Mesenchymal stem cell (in vitro differentiated cells and primary cell): ENCODE results near the gene CFB.
"Not testable (repeated sequence)": the region's sequence is repeated elsewhere in the genome, so short reads cannot be mapped to it uniquely, and the experiment has no call there.

Experiments used
- DNase-seq: peaks from one replicate; pipeline ENCODE4 v3.0.0-alpha.2; 2013
- H2AFZ ChIP-seq: one replicate; pipeline ENCODE4 v1.6.1; 2013; ENCODE audit warnings: low read depth, mild to moderate bottlenecking, control low read depth, inconsistent platforms, low read length, moderate library complexity
- H2AK5ac ChIP-seq: 2 replicates; pipeline ENCODE4 v1.6.1; 2013; ENCODE audit warnings: low read length, moderate library complexity, mild to moderate bottlenecking, inconsistent platforms; ENCODE audit not compliant: severe bottlenecking
- H2BK120ac ChIP-seq: one replicate; pipeline ENCODE4 v1.6.1; 2013; ENCODE audit warnings: low read depth, mild to moderate bottlenecking, inconsistent platforms, low read length, moderate library complexity
- H2BK12ac ChIP-seq, 2 experiments: one replicate each; pipeline ENCODE4 v1.6.1; 2013; ENCODE audit warnings: inconsistent platforms in 2 of 2, low read length in 2 of 2, mild to moderate bottlenecking in 2 of 2, moderate library complexity in 2 of 2, control low read depth in 1 of 2
- H2BK15ac ChIP-seq: one replicate; pipeline ENCODE4 v1.6.1; 2013; ENCODE audit warnings: mild to moderate bottlenecking, low read depth, inconsistent platforms; ENCODE audit not compliant: poor library complexity, severe bottlenecking
- H2BK5ac ChIP-seq: 2 replicates; pipeline ENCODE4 v1.6.1; 2013; ENCODE audit warnings: low read depth, mild to moderate bottlenecking, low read length, control low read depth, inconsistent platforms; ENCODE audit not compliant: poor library complexity, severe bottlenecking
- H3K14ac ChIP-seq, 2 experiments: one replicate each; pipeline ENCODE4 v1.6.1; 2013; ENCODE audit warnings: inconsistent platforms in 2 of 2, low read length in 2 of 2, control low read depth in 1 of 2, mild to moderate bottlenecking in 1 of 2, moderate library complexity in 1 of 2
- H3K18ac ChIP-seq, 2 experiments: one replicate each; pipeline ENCODE4 v1.6.1; 2013; ENCODE audit warnings: inconsistent platforms in 2 of 2, low read length in 2 of 2, control low read depth in 1 of 2, low read depth in 1 of 2, mild to moderate bottlenecking in 1 of 2
- H3K23ac ChIP-seq, 2 experiments: one replicate each; pipeline ENCODE4 v1.6.1; 2013; ENCODE audit warnings: inconsistent platforms in 2 of 2, low read length in 2 of 2, mild to moderate bottlenecking in 2 of 2, moderate library complexity in 2 of 2, control low read depth in 1 of 2
- H3K27ac ChIP-seq: 2 replicates; pipeline ENCODE4 v1.5.1; 2013; ENCODE audit warnings: mild to moderate bottlenecking, moderate library complexity, low read length, control low read depth, inconsistent platforms; ENCODE audit not compliant: poor library complexity, severe bottlenecking
- H3K27me3 ChIP-seq, 2 experiments: 2 replicates each; pipeline versions ENCODE4 v1.6.1 to v1.7.0; 2013; ENCODE audit warnings: low read length in 2 of 2, mild to moderate bottlenecking in 2 of 2, moderate library complexity in 2 of 2, control low read depth in 1 of 2, inconsistent platforms in 1 of 2; ENCODE audit not compliant: control insufficient read depth in 1 of 2, insufficient read depth in 1 of 2
- H3K36me3 ChIP-seq, 2 experiments: 2 replicates each; pipeline versions ENCODE4 v1.6.1 to v1.7.0; 2013; ENCODE audit warnings: low read length in 2 of 2, control low read depth in 1 of 2, inconsistent platforms in 1 of 2, low read depth in 1 of 2, mild to moderate bottlenecking in 1 of 2; ENCODE audit not compliant: insufficient read depth in 2 of 2, control insufficient read depth in 1 of 2
- H3K4ac ChIP-seq, 2 experiments: one replicate each; pipeline ENCODE4 v1.6.1; 2013; ENCODE audit warnings: inconsistent platforms in 2 of 2, low read length in 2 of 2, mild to moderate bottlenecking in 2 of 2, moderate library complexity in 2 of 2, control low read depth in 1 of 2, low read depth in 1 of 2
- H3K4me1 ChIP-seq: 2 replicates; pipeline ENCODE4 v1.6.1; 2013; ENCODE audit warnings: low read depth, low read length, control low read depth; ENCODE audit not compliant: control insufficient read depth, insufficient read depth
- H3K4me2 ChIP-seq: 2 replicates; pipeline ENCODE4 v1.6.1; 2013; ENCODE audit warnings: low read length, mild to moderate bottlenecking, inconsistent platforms; ENCODE audit not compliant: poor library complexity, severe bottlenecking
- H3K4me3 ChIP-seq, 2 experiments: 2 replicates each; pipeline versions ENCODE4 v1.5.1 to v1.7.0; 2013; ENCODE audit warnings: low read length in 2 of 2, mild to moderate bottlenecking in 2 of 2, control low read depth in 1 of 2, low read depth in 1 of 2; ENCODE audit not compliant: insufficient read depth in 1 of 2
- H3K79me1 ChIP-seq: replicated peaks from 2 replicates; pipeline ENCODE4 v1.6.1; 2013; ENCODE audit warnings: mild to moderate bottlenecking, control low read depth, low read length, inconsistent platforms; ENCODE audit not compliant: poor library complexity, severe bottlenecking
- H3K9ac ChIP-seq: 2 replicates; pipeline ENCODE4 v1.7.0; 2013; ENCODE audit warnings: mild to moderate bottlenecking, low read length, moderate library complexity
- H3K9me3 ChIP-seq: 2 replicates; pipeline ENCODE4 v1.7.0; 2013; ENCODE audit warnings: mild to moderate bottlenecking, low read length; ENCODE audit not compliant: control insufficient read depth
- H4K8ac ChIP-seq: one replicate; pipeline ENCODE4 v1.6.1; 2013; ENCODE audit warnings: inconsistent platforms, mild to moderate bottlenecking, low read length, moderate library complexity
- H4K91ac ChIP-seq: one replicate; pipeline ENCODE4 v1.6.1; 2013; ENCODE audit warnings: mild to moderate bottlenecking, low read length, inconsistent platforms
- WGBS: methylation state at CpG from one replicate; pipeline ENCODE4 v1.1.7; 2013; ENCODE audit warnings: mixed read lengths; 5-methylcytosine and 5-hydroxymethylcytosine counted together

Gene CFB

GRCh38 chr6:31906727-31907126 is 39.2 kb upstream of the CFB start:
- peak overlapping the region in 1 of 2 experiments; percentile 7 for H3K14ac ChIP-seq
- not testable (repeated sequence) for H2BK15ac ChIP-seq, DNase-seq, H3K36me3 ChIP-seq, H3K79me1 ChIP-seq, H2AFZ ChIP-seq, H2BK5ac ChIP-seq, H4K91ac ChIP-seq, H3K23ac ChIP-seq, H3K4me1 ChIP-seq, H3K9me3 ChIP-seq, H3K4me2 ChIP-seq, H3K4me3 ChIP-seq, H3K27ac ChIP-seq, H3K4ac ChIP-seq, H2BK120ac ChIP-seq, H4K8ac ChIP-seq, H2AK5ac ChIP-seq
- H3K18ac ChIP-seq: peak overlapping the region in 1 of 2 experiments; percentile 12
- H2BK12ac ChIP-seq: peak overlapping the region in 1 of 2 experiments; percentile 37
- peak overlapping the region; percentile 69 for H3K9ac ChIP-seq
- WGBS: 91% methylated on average over 7 of the region's 8 CpGs
- H3K27me3 ChIP-seq: peaks cover 0 to 15% of the 10 kb centered on the region in 2 experiments

- H3K4me3 ChIP-seq: no peak overlapping the region
- no peak overlapping the region for H3K4ac ChIP-seq
- no peaks in the 10 kb centered on the region for H3K9me3 ChIP-seq
- H2AFZ ChIP-seq: no peak overlapping the region
- H3K4me1 ChIP-seq: peaks cover 6% of the 10 kb centered on the region
- peaks cover 0 to 15% of the 10 kb centered on the region in 2 experiments for H3K27me3 ChIP-seq
- H4K8ac ChIP-seq: no peak overlapping the region
- no peak overlapping the region for H2BK120ac ChIP-seq
- no peak overlapping the region for H3K23ac ChIP-seq
- no peak overlapping the region for H2AK5ac ChIP-seq
- no peak overlapping the region for H2BK5ac ChIP-seq
- H3K4me2 ChIP-seq: no peak overlapping the region
- no peaks in the 10 kb centered on the region for H3K36me3 ChIP-seq
- peak; percentile 93 for DNase-seq
- peak overlapping the region; percentile 69 for H3K9ac ChIP-seq
- WGBS: 66% methylated on average over 6 of the region's 7 CpGs
- H3K14ac ChIP-seq: no peak overlapping the region
- H3K79me1 ChIP-seq: no peaks in the 10 kb centered on the region
- no peak overlapping the region for H4K91ac ChIP-seq
- no peak overlapping the region for H2BK12ac ChIP-seq
- H2BK15ac ChIP-seq: no peak overlapping the region
- no peak overlapping the region for H3K27ac ChIP-seq
- no peak overlapping the region for H3K18ac ChIP-seq
Observed at GRCh38 chr6:31907158-31907813, 38.6 kb upstream of the CFB start.

GRCh38 chr6:31908255-31908654 is 37.6 kb upstream of the CFB start:
- not testable (repeated sequence) for H3K23ac ChIP-seq

GRCh38 chr6:31908791-31909190 is 37.1 kb upstream of the CFB start:
- no peak overlapping the region for H3K4me3 ChIP-seq
- no peak overlapping the region for H2BK120ac ChIP-seq
- WGBS: 75% methylated on average over 4 of the region's 4 CpGs
- no peak overlapping the region for H2AK5ac ChIP-seq
- no peak overlapping the region for H3K18ac ChIP-seq
- peaks cover 0 to 15% of the 10 kb centered on the region in 2 experiments for H3K27me3 ChIP-seq
- peak; percentile 76 for DNase-seq
- no peak overlapping the region for H3K4ac ChIP-seq
- no peaks in the 10 kb centered on the region for H3K9me3 ChIP-seq
- no peak overlapping the region for H3K4me2 ChIP-seq
- H2BK15ac ChIP-seq: no peak overlapping the region
- H3K14ac ChIP-seq: no peak overlapping the region
- no peak overlapping the region for H3K23ac ChIP-seq
- H2AFZ ChIP-seq: no peak overlapping the region
- no peak overlapping the region for H2BK12ac ChIP-seq
- no peak overlapping the region for H3K27ac ChIP-seq
- no peaks in the 10 kb centered on the region for H3K36me3 ChIP-seq
- peaks cover 4% of the 10 kb centered on the region for H3K4me1 ChIP-seq
- H2BK5ac ChIP-seq: no peak overlapping the region
- peak overlapping the region; percentile 21 for H3K9ac ChIP-seq
- no peaks in the 10 kb centered on the region for H3K79me1 ChIP-seq
- no peak overlapping the region for H4K8ac ChIP-seq
- no peak overlapping the region for H4K91ac ChIP-seq

More at GRCh38 chr6:31908255-31908654, 37.6 kb upstream of the CFB start:
- not testable (repeated sequence) for H3K14ac ChIP-seq, H3K9me3 ChIP-seq, H3K4me1 ChIP-seq, H4K91ac ChIP-seq, H2AFZ ChIP-seq, H2BK12ac ChIP-seq, H2AK5ac ChIP-seq, H3K36me3 ChIP-seq, H3K79me1 ChIP-seq, H3K4me2 ChIP-seq, H2BK120ac ChIP-seq, H3K27ac ChIP-seq, H3K4ac ChIP-seq, H4K8ac ChIP-seq, DNase-seq, H2BK15ac ChIP-seq, H3K4me3 ChIP-seq, H2BK5ac ChIP-seq
- H3K27me3 ChIP-seq: peaks cover 0 to 15% of the 10 kb centered on the region in 2 experiments
- peak overlapping the region in 1 of 2 experiments; percentile 21 for H3K18ac ChIP-seq
- H3K9ac ChIP-seq: peak overlapping the region; percentile 21
- WGBS: 88% methylated on average over 3 of the region's 5 CpGs
